ENCODE results near the gene REC114. TPM values are rescaled to one million over a fixed set of nuclear protein-coding genes. Genes with fewer than 3 reads are reported as not detected.

The REC114 gene
- total and polyA plus RNA-seq, 2 of the 8 experiments (the other 6 are each of a cell fraction or from before 2014, with no cell fraction given), result 0.12 TPM; not detected in 1

DNA sequence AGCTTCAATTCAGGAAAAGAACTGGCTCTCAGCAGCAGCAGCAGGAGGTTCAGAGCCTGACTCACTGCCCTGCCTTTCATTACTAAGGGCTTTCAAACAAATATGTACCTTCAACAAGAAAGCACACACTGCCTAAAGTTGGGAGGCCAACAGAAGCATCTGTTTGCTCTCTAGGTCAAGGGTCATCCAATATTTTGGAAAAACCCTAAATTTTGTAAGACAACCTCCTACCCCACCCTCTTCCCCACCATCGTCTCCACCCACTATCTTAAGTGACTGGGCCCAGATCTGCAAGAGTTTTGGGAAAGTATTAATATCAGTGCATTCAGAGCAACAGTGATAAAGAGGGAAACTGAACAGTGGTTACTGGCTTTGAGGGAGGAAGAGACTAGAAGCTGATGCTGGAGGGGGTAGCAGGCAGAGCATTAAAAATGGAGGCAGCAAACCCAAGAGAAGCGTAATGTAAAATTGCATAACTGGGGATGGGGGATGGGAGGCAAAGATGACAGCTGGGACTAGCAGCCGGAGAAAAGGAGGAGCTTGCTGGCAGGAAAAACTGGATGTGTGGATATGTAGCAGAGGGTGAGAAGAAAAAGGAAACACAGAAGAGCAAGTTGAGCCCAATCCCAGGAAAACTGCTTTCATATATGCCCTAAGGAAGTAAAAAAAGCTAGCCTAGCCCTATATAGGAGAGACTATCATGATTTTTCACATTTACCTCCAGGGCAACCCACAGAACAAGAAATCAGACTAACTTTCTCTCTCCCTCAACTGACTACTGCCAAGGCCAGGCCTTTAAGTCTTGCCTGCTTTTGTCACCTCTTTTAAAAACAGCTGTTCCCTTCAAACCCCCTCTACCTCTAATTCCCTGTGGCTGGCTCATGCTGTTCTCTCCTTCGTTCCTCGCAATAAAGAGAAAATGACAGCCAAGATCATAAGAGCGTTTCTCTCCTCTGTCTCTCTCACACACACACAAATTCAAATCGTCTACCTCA is 158.8 kb downstream of the REC114 start (continued):
- TF ChIP-seq JUND (IDR thresholded peaks at IDR 0.05; ENCODE audit: low read length) (no peak), YY1 (IDR thresholded peaks at IDR 0.05; ENCODE audit: low read depth, low read length) (0 out of 2 replicates have a peak, but pooled peaks have one; percentile 30), TAF7 (optimal IDR thresholded peaks at IDR 0.05; ENCODE audit: borderline replicate concordance, low read depth, low read length) (no peak), CEBPB (IDR thresholded peaks at IDR 0.05; ENCODE audit: low read depth, low read length) (peak; percentile 60; the same call in 1 of the 2 replicates), RNF2 (IDR thresholded peaks at IDR 0.05; ENCODE audit: borderline replicate concordance, low read depth, low read length, missing control alignments, poor library complexity, severe bottlenecking) (no peak), GTF2F1 (IDR thresholded peaks at IDR 0.05; ENCODE audit: borderline replicate concordance, low read depth, low read length) (no peak), CBX5 (IDR thresholded peaks at IDR 0.05; ENCODE audit: low read depth, low read length) (no peak), JUN (IDR thresholded peaks at IDR 0.05; ENCODE audit: low read depth, low read length) (no peak), CHD1 (IDR thresholded peaks at IDR 0.05; ENCODE audit: low read depth, low read length) (no peak), TCF12 (IDR thresholded peaks at IDR 0.05; ENCODE audit: low read depth, low read length) (no peak), EGR1 (IDR thresholded peaks at IDR 0.05; ENCODE audit: borderline replicate concordance, low read depth, low read length) (no peak), SUZ12 (IDR thresholded peaks at IDR 0.05; ENCODE audit: low read length) (no peak), CTBP2 (IDR thresholded peaks at IDR 0.05; ENCODE audit: borderline replicate concordance, insufficient read depth, insufficient read length, low read length) (no peak), ASH2L (IDR thresholded peaks at IDR 0.05; ENCODE audit: low read length) (no peak), SRF (IDR thresholded peaks at IDR 0.05; ENCODE audit: low read depth, low read length) (no peak), CHD2 (IDR thresholded peaks at IDR 0.05; ENCODE audit: low read length) (no peak), SP4 (IDR thresholded peaks at IDR 0.05; ENCODE audit: low read length) (no peak), SIX5 (IDR thresholded peaks at IDR 0.05; ENCODE audit: low read depth, low read length) (no peak), TAF1 (IDR thresholded peaks at IDR 0.05; ENCODE audit: low read depth, low read length) (no peak), EP300 (IDR thresholded peaks at IDR 0.05; ENCODE audit: borderline replicate concordance in 1 of 2, low read depth in 2 of 2, low read length in 2 of 2) (no peak), RAD21 (IDR thresholded peaks at IDR 0.05 in 1 of 2, conservative IDR thresholded peaks at IDR 0.05 in 1 of 2; ENCODE audit: low read depth in 2 of 2, low read length in 2 of 2) (no peak), TBP (IDR thresholded peaks at IDR 0.05; ENCODE audit: low read depth, low read length) (no peak), KDM5A (IDR thresholded peaks at IDR 0.05; ENCODE audit: low read length) (no peak)
- TF ChIP-seq, protein P1, sequence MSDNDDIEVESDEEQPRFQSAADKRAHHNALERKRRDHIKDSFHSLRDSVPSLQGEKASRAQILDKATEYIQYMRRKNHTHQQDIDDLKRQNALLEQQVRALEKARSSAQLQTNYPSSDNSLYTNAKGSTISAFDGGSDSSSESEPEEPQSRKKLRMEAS (IDR thresholded peaks at IDR 0.05), result no peak
